Renal cortex interstitium (tissue), 11 donors: ENCODE results near the gene ACAN. TPM values are rescaled to one million over a fixed set of nuclear protein-coding genes. Genes with fewer than 3 reads are reported as not detected.

ENCODE experiments used
- DNase-seq, 11 donors: peaks; one replicate each; pipeline ENCODE4 v3.0.0-alpha.2; 2013; ENCODE audit warnings: low read depth in 9 of 11, low spot score in 4 of 11; ENCODE audit errors: extremely low read depth in 1 of 11
- polyA plus RNA-seq, 3 donors: library from polyadenylated mRNA; unstranded; fragments of 120-200 nt; gene quantifications; one replicate each; pipeline ENCODE4 v1.2.1, GENCODE V29; 2013; ENCODE audit not compliant: insufficient read length in 3 of 3

ACAN gene
- polyA plus RNA-seq, 3 donors: 2.8 to 4.1 (median 3.3) TPM

- peak in 7 of 11 donors; percentile 17 to 35 (median 29) for DNase-seq
Measured at GRCh38 chr15:88834211-88834812, 31.1 kb downstream of the ACAN start.

GRCh38 chr15:88835119-88835518, 31.9 kb downstream of the ACAN start:
- no peak for DNase-seq

- no peak for DNase-seq
Measured at GRCh38 chr15:88835646-88836045, 32.4 kb downstream of the ACAN start.

GRCh38 chr15:88838667-88839066, 35.4 kb downstream of the ACAN start:
- DNase-seq: no peak

GRCh38 chr15:88839146-88839545, 35.9 kb downstream of the ACAN start:
- no peak for DNase-seq

GRCh38 chr15:88839961-88840360, 36.7 kb downstream of the ACAN start:
- DNase-seq: no peak

GRCh38 chr15:88841236-88841635, 38.0 kb downstream of the ACAN start:
- no peak for DNase-seq

GRCh38 chr15:88842156-88842555, 38.9 kb downstream of the ACAN start:
- DNase-seq: no peak

- DNase-seq: no peak
Measured at GRCh38 chr15:88843334-88843733, 40.1 kb downstream of the ACAN start.

GRCh38 chr15:88844749-88845386, 41.6 kb downstream of the ACAN start:
- DNase-seq: no peak

GRCh38 chr15:88845616-88846015, 42.4 kb downstream of the ACAN start:
- no peak for DNase-seq

- no peak for DNase-seq
Measured at GRCh38 chr15:88847144-88847543, 43.9 kb downstream of the ACAN start.

GRCh38 chr15:88848203-88848602, 45.0 kb downstream of the ACAN start:
- no peak for DNase-seq

- peak in 1 of 11 donors; percentile 55 for DNase-seq
Measured at GRCh38 chr15:88849376-88850072, 46.3 kb downstream of the ACAN start.

GRCh38 chr15:88852476-88852875, 49.2 kb downstream of the ACAN start:
- DNase-seq: no peak

GRCh38 chr15:88858934-88859333, 55.7 kb downstream of the ACAN start:
- DNase-seq: no peak

- no peak for DNase-seq
Measured at GRCh38 chr15:88859550-88859949, 56.3 kb downstream of the ACAN start.

GRCh38 chr15:88860212-88860611, 57.0 kb downstream of the ACAN start:
- DNase-seq: no peak

- no peak for DNase-seq
Measured at GRCh38 chr15:88863412-88863811, 60.2 kb downstream of the ACAN start.

- no peak for DNase-seq
Measured at GRCh38 chr15:88864861-88865497, 61.7 kb downstream of the ACAN start.
